CD4-positive, alpha-beta T cell treated with Interleukin-17A for 1 hour (primary cell): ENCODE data around the gene ISY1.
A peak's percentile ranks its signal among the peaks of the same experiment; 100 is the strongest.
"Not testable (repeated sequence)": the region's sequence is repeated elsewhere in the genome, so short reads cannot be mapped to it uniquely, and the experiment has no call there.

Experiments used
- DNase-seq: peaks from one replicate; pipeline ENCODE4 v3.0.0-alpha.2; 2020

The ISY1 gene

DNA sequence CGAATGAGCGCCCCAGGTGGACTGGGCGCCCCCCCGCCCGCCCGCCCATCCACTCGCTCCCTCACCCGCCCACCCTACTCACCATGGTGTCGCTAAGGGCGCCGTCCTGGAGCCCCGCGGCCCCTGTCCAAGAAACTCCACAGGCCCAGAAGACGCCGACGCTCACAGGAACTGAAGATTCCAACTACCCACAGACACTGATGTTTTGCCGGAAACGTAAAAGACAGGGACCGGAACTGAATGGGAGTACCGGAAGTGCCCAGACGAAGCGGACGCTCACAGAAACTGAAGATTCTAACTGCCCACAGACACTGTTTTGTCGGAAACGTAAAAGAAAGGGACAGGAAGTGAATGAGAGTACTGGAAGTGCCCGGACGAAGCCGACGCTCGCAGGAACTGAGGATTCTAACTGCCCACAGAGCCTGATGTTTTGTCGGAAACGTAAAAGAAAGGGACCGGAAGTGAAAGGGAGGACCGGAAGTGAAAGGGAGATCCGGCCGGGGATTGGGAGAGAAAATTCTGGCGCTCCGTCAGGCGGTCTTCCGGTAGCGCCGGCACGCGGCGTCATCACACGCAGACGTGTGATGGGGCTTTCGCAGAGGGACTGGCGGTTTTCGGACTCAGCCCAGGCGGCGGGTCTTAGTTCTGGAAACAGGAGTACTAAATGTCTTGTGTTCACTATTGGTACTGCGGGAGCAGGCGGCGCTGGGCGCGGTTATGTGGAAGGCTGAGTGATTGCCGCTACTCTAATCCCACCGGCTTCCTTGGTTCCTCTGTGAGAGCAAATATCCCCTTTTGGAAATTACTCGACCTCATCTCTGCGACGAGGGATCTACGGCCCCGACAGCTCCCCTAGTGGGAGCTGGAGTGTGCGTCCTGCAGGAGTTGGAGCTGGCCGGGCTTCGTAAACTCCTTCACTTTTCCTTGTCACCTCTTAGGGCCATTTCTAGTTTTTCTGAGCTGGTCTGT, at the start of gene ISY1:
TSS of gene ISY1 (minus strand) at position 173 of the 969 bp plus-strand sequence. CDS start at position 85, 88 bp downstream.
- peak; percentile 93 for DNase-seq

DNA sequence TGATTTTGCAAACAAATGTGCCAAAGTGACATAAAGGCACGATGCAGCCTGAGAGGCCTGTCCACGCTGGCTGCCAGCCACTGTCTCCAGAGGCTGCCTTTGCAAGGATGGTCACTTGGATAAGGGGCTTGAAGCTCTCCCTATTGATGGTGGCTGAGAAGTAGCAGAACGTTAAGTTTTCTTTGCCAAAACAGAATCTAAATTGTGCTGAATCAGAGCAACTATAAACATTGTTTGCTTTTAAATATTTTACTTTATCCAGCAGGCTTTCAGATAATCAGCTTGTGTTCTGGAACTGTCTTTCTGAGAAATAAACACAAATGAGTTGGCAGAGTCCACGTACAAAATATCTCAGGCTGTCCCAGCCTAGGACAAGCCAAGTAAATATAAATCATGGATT, 46.6 kb upstream of the ISY1 start:
- DNase-seq: no peak

DNA sequence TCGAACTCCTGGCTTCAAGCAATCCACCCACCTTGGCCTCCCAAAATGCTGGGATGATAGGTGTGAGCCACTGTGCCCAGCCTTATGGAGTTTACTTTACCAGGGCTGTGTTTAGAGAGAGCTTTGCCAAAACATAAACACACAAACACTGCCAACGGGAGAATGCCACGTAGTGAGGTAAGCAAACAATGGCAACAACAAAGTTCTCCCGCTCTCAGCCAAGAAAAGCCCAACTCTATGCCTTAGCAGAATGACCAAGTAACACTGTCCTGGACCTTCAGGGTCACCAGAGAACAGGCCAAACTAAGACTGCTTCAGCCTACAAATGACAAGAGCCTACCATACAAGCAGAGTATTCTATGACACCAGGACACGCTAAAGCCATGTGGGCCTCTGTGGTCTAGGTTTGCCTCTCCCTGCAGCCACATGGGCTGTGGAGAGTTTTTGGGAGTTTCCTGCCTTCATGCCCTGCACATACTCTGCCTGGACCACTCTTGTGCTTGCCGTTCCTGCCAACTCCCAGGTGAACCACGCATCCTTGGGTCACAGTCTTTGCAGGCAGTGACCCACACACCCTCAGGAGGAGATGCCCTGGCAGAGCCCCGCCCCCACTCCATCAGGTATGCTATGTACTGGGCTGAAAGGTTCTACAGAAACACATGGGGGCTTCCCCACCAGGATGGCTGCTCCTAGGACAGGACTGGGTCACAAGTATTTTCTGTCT, 44.4 kb upstream of the ISY1 start:
- DNase-seq: no peak

DNA sequence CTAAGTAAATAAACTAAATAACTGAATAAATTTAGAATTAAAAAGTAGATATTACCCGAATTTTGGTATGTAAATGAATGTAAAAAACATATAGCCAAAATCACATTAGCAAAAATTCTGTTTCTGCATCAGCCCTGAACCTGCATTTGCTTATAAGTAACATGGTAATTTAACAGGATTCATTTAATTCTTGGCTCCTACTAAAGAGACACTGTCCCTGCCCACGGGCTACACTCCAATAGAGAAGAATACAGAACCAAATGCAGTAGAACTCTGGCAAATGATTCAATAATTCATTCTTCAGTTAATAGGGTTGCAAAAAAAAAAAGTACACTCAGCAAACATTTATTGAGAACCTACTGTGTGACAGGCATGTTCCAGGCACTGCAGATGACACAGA, 43.6 kb upstream of the ISY1 start:
- no peak for DNase-seq

DNA sequence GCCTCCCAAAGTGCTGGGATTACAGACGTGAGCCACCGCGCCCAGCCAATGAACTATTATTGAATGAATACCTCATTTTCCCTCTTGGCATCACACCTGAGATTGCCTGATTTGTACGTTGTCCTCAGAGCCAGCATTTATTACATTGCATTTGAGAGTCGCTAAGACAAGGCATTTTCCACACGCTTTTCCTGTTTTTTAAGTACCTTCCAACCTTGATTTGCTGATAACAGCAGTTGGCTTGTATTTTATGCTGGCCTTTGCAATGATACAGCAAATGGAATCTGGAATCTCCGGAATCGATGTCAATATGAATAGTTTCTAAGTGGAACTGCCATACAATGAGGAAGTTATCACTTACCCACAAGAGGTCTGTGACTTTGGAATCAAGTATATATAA, 38.5 kb upstream of the ISY1 start:
- DNase-seq: no peak

DNA sequence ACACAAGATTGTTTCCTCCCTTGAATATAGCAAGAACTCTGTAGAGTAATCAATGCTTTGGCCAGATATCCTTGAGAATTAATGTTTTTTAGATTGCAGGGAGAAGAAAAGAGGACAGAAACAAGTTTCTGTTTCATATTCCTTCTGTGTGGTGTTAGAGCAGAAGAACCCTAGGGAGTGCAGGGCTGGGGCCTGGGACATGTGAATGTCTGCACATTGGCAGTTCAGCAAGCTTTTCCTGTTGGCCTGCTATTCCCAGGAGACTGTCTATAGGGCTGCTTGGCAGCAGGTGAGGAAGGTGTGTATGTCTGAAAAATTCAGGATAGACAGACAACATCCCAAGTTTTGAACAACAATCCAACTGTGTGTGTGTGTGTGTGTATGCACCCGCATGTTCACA, 36.5 kb upstream of the ISY1 start:
- no peak for DNase-seq

DNA sequence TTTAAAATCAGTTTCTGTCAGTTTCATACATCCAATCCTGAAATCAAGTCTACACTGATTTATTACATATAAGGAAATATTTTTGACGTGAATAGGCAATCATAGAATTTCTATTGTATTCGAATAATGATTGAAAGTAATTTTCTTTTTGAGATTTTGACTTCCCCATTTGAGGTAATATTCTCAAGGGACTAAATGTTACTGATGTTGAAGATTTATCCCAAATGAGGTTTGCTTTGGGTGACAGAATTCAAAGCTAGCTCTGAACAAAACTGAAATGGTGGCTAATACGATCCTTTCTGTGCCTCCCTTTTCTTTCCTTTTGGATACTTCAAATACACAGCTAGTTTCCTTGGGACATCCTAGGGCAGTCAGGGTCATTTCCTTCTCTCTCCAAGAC, 35.7 kb upstream of the ISY1 start:
- no peak for DNase-seq

DNA sequence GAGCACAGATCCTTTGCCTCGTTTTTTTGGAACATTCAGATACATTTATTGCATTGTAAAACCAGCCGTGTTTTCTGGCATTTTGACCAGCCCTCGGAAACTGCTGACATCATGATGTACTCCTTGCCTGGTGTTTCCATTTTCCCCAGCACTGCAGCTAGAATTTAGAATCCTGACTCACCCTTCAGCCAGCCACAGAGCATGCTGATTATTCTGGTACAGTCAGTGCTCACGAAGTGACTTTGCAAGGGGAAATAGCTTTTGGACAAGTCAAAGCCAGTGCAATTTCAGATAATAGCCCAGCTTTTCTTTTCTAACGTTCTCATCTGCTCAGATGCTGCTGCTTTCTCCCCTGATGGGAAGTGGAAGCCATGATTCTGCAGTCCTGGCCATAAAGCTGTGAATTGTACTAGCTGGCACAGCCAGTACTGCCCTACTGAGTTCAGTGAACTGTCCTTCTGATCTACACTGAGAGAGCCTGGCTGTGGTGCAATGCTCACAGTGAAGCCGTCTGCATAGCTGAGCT, 34.9 kb upstream of the ISY1 start:
- no peak for DNase-seq

DNA sequence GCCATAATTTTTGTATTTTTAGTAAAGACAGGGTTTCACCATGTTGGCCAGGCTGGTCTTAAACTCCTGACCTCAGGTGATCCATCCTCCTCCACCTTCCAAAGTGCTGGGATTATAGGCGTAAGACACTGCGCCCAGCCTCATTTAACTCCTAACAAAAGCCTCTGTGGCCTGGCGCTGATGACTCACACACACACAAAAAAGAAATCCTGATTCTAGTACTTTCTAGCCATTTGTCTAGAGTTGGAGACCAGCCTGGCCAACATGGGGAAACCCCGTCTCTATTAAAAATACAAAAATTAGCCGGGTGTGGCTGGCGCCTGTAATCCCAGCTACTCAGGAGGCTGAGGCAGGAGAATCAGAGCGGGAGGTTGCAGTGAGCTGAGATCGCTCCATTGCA, 28.9 kb upstream of the ISY1 start:
- not testable (repeated sequence) for DNase-seq

DNA sequence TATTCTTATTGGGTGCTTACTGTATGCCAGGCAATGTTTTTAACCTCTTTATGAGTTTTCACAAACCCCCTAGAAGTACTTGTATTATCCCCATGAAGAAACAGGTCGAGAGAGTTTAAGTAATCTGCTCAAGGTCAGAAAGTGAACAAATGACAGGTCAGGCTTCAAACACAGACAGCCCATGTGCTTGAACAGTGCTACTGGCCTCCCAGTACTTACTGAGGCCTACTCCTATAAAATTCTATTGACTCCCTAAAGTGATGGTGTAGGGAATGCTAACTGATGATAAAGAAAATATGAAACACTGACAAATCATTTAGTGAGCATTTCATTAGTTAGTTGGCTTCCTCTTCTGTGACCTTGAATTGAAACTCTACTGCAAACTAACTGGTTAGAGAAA, 27.0 kb upstream of the ISY1 start:
- no peak for DNase-seq

DNA sequence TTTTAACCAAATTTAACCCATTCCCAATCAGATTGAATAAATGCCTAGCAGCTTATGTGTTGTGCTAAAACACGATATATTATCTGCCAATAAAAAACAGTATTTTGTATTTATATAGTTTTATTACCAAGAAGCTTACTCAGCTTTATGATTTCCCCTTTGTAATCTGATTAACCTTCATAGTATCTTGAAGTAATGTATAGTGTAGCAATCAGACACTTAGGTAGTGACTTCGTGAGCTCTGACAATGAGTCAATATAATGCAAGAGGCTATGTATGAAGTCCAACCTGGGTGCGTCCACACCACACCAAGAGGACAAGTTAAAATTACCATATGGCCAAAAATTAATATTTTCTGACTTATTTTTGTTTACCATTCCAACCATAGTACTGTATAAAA, 24.9 kb upstream of the ISY1 start:
- no peak for DNase-seq

DNA sequence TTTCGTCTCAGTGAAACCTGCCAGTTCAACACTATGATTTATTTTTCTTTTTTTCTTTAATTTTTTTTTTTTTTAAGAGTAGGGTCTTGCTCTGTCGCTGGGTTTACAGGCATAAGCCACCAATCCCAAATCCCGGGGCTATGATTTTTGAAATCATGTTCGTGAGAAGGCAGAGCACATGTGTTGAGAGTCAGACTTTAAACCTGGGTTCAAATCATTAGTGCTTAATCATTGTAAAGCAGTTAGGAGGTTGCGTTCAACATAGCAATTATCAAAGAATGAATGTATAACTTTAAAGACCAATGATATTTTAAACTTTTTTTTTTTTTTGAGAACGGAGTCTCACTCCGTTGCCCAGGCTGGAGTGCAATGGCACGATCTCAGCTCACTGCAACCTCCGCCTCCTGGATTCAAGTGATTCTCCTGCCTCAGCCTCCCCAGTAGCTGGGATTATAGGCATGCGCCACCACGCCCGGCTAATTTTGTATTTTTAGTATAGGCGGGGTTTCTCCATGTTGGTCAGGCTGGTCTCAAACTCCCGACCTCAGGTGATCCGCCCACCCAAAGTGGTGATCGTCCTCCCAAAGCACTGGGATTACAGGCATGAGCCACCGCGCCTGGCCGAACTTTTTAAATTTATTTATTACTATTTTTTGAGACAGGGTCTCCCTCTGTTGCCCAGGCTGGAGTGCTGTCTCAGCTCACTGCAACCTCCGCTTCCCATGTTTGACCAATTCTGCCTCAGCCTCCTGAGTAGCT, 24.1 kb upstream of the ISY1 start:
- DNase-seq: not testable (repeated sequence)

DNA sequence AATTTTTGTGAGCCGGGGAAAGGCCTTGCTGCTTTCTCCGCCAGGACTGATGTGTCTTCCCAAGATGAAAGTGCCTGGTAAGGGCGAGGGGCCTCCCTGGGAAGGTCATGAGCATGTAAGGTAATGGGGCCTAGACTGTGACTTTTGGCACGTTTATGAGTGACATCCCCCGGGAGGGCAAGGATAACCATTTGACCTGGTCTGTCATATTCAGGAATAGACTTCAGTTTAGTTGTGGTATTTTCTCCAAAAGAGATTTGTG, 23.5 kb upstream of the ISY1 start:
- DNase-seq: peak; percentile 41

DNA sequence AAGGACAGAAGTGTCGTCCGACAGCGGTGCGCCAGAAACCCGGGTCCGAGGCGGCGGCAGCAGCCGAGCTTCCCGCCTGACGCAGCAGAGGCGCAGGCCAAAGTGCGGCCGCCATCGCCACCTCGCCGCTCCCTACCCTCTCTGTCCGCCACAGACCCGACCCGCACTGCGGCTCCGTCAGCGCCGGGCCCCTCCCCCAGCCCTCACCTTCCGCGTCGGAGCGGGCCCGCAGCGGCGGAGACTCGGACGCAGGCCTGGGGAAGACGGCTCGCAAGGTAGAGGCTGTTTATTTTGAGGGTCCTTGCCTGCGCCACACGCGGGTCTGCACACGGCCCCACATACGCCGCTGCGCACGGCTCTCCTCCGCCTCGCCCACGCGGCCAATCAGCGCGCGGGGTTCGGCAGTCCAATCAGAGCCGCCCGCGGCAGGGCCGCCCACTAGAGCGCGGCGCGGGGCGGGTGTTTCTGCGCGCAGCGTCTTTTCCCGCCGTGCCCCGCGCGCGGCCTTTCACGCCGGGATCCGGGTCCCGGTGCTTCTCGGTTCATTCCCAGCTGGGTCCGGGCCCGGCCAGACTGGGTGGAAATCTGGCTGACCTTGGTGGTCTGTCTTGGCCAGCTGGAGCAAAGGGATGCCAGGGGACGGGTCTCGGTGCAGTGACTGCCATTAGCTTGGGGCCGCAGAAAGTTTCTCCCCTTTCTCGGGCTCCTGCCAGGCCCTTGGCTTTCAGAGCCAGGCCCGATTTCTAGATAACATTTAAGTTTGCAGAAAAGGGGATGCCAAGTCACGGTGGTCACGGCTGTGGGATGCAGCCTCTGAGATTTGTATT, 22.9 kb upstream of the ISY1 start, which contains the start of gene CNBP:
TSS of gene CNBP (minus strand) at position 328 of the 827 bp plus-strand sequence. CDS start 12,139 bp downstream, outside the sequence.
- DNase-seq: peak; percentile 92

DNA sequence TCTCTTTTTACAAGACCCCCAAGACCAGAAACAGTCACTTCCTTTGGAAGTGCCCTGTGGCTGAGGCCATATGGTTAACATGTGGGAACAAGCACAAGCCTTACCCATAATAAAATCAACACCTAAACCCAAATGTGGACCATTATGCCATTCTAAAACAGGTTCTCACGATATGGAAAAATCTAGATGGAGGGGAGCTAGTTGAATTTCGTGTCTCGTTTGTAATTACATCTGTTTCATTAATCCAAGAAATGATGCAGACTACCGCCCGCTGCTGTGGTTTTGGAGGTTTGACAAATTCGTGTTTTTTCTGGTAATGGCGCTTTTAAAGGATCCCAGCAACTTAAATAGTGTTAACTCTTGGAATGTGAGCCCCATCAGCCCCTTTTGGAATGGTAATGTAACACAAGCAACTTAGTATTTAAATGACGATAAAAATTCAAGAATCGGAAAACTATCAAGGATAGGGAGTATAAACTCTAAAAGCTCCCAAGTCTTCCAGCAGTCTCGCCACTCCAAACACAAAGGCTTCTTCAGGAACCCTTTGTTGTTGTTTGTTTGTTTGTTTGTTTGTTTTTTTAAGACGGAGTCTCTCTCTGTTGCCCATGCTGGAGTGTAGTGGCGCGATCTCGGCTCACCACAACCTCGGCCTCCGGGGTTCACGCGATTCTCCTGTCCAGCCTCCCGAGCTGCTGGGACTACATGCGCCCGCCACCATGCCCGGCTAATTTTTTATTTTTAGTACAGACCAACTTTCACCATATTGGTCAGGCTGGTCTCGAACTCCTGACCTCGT, 21.7 kb upstream of the ISY1 start:
- peak; percentile 53 for DNase-seq

DNA sequence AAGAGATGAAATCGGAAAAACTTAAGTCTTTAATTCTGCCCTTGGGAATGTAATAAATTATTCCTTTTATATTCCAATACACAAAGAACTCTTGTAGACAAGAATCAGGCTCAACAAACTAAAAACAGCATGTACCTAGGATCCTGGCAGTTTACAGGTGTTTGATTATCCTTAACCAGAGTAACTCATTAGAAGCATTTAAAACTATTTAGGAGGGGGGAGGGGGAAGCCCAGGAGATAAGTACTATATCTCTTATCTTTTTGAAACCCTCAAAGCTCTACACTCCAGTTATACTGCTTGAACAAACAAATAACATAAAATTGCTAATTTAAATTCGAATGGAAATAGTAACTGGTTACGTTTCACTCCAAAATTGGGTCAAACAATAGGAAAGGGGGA, 21.0 kb upstream of the ISY1 start:
- DNase-seq: no peak

DNA sequence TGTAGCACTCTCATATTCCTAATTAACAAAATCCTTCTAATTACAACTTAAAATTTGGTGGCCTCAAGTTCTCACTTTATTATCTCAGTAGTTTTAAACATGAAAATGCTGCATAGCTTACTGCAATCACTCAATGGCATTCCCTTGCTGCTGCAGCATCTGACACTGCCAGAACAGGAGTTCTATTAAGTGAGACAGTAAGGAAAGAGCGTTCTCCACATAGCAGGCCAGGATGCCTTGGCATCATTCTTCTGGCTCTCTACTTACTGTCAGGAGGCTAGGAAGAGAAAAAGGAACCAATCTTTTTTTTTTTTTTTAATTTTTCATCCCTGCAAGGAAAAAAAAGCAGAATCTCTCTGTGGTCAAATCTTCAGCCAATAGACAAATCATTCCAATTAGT, 19.6 kb upstream of the ISY1 start:
- no peak for DNase-seq

DNA sequence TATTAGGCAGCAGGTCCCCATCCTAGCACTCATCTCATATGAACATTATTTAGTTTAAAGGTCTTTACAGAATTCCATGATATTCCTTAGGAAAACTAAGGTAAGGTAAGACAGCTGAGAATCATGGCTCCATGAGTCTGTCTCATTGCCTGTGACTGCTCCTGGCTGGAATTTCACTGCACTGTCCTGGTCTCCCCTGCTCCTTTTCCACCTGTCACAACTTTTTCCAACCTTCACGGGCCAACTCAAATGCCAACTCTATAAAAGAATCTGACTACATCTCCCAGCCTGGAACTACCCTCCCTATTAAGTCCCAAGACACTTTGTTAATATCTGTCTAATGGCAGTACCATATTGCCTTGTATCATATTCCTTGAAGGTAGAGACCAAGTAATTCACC, 15.2 kb upstream of the ISY1 start:
- DNase-seq: no peak

DNA sequence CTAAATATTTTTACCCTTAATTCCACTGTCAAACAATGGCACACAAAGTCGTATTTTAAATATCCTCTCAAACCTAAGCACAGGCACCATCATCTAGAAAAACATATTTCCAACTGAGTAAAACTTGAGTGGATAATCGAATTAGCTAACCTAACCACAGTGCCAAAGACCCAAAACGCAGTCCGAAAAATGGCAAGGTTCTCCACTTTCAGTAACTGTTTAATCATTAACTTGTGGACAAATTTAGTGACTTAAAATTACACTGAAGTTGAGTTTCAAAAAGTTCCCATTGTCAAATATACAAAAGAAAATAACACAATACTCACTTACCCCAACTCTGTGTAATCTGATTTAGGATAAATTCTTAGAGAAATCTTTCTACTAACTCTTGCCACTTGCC, 12.9 kb upstream of the ISY1 start:
- no peak for DNase-seq

DNA sequence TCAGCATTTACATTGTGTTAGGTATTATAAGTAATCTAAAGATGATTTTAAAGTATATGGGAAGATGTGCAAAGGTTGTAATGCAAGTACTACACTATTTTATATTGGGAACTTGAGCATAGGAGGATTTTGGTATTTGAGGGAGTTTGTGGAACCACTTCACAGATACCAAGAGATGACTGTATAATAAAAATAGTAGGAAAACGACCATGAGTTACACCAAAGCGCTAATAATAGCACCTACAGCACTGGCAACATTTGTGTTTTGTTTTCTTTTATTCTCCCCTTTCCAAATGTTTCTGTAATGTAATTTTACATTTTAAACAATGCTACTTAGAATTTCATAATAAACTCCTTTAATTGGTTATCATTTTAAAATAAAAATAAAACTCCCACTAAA, 12.3 kb upstream of the ISY1 start:
- DNase-seq: no peak

DNA sequence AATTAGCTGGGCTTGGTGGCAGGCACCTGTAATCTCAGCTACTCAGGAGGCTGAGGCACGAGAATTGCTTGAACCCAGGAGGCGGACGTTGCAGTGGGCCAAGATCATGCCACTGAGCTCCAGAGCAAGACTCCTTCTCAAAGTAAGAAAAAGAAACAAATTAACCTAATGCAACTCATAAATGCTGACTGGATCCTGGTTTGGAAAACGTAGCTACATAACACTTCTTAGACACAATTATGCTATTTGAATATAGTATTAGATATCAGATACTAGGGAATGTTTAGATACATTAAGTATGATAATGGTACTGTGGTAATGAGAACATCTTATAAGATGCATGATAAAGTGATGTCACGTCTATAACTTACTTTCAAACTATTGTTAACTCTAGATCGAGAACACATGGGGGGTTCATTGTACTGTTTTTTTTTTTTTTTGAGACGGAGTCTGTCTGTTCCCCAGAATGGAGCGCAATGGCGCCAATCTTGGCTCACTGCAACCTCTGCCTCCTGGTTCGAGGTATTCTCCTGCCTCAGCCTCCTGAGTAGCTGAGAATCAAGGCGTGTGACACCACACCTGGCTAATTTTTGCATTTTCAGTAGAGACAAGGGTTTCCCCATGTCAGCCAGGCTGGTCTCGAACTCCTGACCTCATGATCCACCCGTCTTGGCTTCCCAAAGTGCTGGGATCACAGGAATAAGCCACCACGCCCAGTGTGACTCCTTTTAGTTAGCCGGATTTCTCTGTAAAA, 5.9 kb upstream of the ISY1 start:
- no peak for DNase-seq
